ENCODE results near the gene CDKN2B-AS1. TPM values are rescaled to one million over a fixed set of nuclear protein-coding genes. Genes with fewer than 3 reads are reported as not detected.

The CDKN2B-AS1 gene
- total RNA-seq, 1 donor from 2014 or later = 1.4 TPM

GRCh38 chr9:22169243-22169642, 174.7 kb downstream of the CDKN2B-AS1 start:
- DNase-seq (ENCODE audit: low spot score) = no peak
- intact Hi-C loops (cut with DNase I) = no loop called here
- peak; percentile 28 for ATAC-seq

- DNase-seq (ENCODE audit: low spot score) (no peak), ATAC-seq (peak; percentile 68)
- intact Hi-C loops (cut with DNase I) = no loop called here
Observed at GRCh38 chr9:22169727-22170503, 175.3 kb downstream of the CDKN2B-AS1 start.

Other genes starting within 250 kb of the CDKN2B-AS1 start
- 42.5 TPM for gene MTAP, start 192.2 kb upstream of the CDKN2B-AS1 start, total RNA-seq
- gene CDKN2A, start 399 bp upstream of the CDKN2B-AS1 start, total RNA-seq = 1.5 TPM
- gene CDKN2B, start 14.5 kb downstream of the CDKN2B-AS1 start, total RNA-seq = 4.0 TPM

Data from sciatic nerve (tissue), 2 donors.